ENCODE measurements around the gene GCG.

GRCh38 chr2:162113088-162113775 lies 38.8 kb downstream of the GCG start:
- TF ChIP-seq CTCF (IDR thresholded peaks at IDR 0.05; ENCODE audit: insufficient read depth, low read length, poor library complexity, severe bottlenecking) = no peak
- TF ChIP-seq EZH2phosphoT487 (conservative IDR thresholded peaks at IDR 0.05; ENCODE audit: low read length) = no peak

Data from SU-DHL-6 (cell line).